Measurements from ENCODE around the gene ECT2L. TPM values are rescaled to one million over a fixed set of nuclear protein-coding genes. Genes with fewer than 3 reads are reported as not detected.

The ECT2L gene
- polyA plus RNA-seq, 1 of the 3 experiments (the other 2 are of a cell fraction): 0.02 TPM

- H4K20me1 ChIP-seq (ENCODE audit: insufficient read depth): no peaks in the 10 kb centered on the region
- H3K9ac ChIP-seq: no peak overlapping the region
- no peak overlapping the region for H3K27ac ChIP-seq (ENCODE audit: low read depth in 2 of 2, low read length in 1 of 2)
- no peak overlapping the region for H2AFZ ChIP-seq (ENCODE audit: low read depth)
- H3K79me2 ChIP-seq (ENCODE audit: insufficient read depth): no peaks in the 10 kb centered on the region
- no peaks in the 10 kb centered on the region; a peak in 1 of 4 replicates for H3K4me1 ChIP-seq (ENCODE audit: control insufficient read depth in 1 of 2, insufficient read depth in 2 of 2, low read depth in 1 of 2, low read length in 1 of 2)
- no peaks in the 10 kb centered on the region for H3K27me3 ChIP-seq (ENCODE audit: insufficient read depth)
- TF ChIP-seq GABPA (IDR thresholded peaks at IDR 0.05; ENCODE audit: low read depth): no peak
- TF ChIP-seq, protein P1, sequence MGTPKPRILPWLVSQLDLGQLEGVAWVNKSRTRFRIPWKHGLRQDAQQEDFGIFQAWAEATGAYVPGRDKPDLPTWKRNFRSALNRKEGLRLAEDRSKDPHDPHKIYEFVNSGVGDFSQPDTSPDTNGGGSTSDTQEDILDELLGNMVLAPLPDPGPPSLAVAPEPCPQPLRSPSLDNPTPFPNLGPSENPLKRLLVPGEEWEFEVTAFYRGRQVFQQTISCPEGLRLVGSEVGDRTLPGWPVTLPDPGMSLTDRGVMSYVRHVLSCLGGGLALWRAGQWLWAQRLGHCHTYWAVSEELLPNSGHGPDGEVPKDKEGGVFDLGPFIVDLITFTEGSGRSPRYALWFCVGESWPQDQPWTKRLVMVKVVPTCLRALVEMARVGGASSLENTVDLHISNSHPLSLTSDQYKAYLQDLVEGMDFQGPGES (IDR thresholded peaks at IDR 0.05; ENCODE audit: low read depth, low read length): no peak
- no peak for TF ChIP-seq TCF12 (IDR thresholded peaks at IDR 0.05)
- TF ChIP-seq CHD2 (IDR thresholded peaks at IDR 0.05; ENCODE audit: low read length, partially characterized antibody): no peak
- H3K9me3 ChIP-seq: no peaks in the 10 kb centered on the region
- CTCF ChIA-PET: no interaction called here
- no peak for DNase-seq
- no peak overlapping the region for H3K4me3 ChIP-seq (ENCODE audit: low read depth in 2 of 2, low read length in 1 of 2)
- no peak overlapping the region for H3K4me2 ChIP-seq
- 75% methylated on average over 7 of the region's 8 CpGs for WGBS (ENCODE audit: low lambda C conversion rate)
- no peaks in the 10 kb centered on the region for H3K36me3 ChIP-seq (replicated peaks in 1 of 2; ENCODE audit: control insufficient read depth in 1 of 2, insufficient read depth in 2 of 2, low read length in 1 of 2)
- no peaks in the 10 kb centered on the region for H3F3A ChIP-seq (replicated peaks; ENCODE audit: insufficient read depth)
- H3K9me2 ChIP-seq: no peaks in the 10 kb centered on the region
- POLR2A ChIA-PET: no interaction called here
Measured at GRCh38 chr6:138873191-138873590, 77.3 kb downstream of the ECT2L start.

GRCh38 chr6:138882369-138883017 is 86.6 kb downstream of the ECT2L start:
- DNase-seq: no peak
- ChIA-PET POLR2A (no interaction called here), CTCF (interaction anchor here (0.6 kb wide), 1 partner anchor 166 kb away, joined by 3 read pairs; no protein-coding TSS in a partner anchor)
- H3K36me3 ChIP-seq (replicated peaks in 1 of 2; ENCODE audit: control insufficient read depth in 1 of 2, insufficient read depth in 2 of 2, low read length in 1 of 2): no peaks in the 10 kb centered on the region
- no peak overlapping the region for H3K4me3 ChIP-seq (ENCODE audit: low read depth in 2 of 2, low read length in 1 of 2)
- no peak overlapping the region for H2AFZ ChIP-seq (ENCODE audit: low read depth)
- H3K27ac ChIP-seq (ENCODE audit: low read depth in 2 of 2, low read length in 1 of 2): no peak overlapping the region
- 77% methylated on average over 7 of the region's 7 CpGs for WGBS (ENCODE audit: low lambda C conversion rate)
- H3F3A ChIP-seq (replicated peaks; ENCODE audit: insufficient read depth): no peaks in the 10 kb centered on the region
- no peaks in the 10 kb centered on the region for H3K79me2 ChIP-seq (ENCODE audit: insufficient read depth)
- H4K20me1 ChIP-seq (ENCODE audit: insufficient read depth): no peaks in the 10 kb centered on the region
- no peak overlapping the region for H3K9ac ChIP-seq
- TF ChIP-seq, protein P2, sequence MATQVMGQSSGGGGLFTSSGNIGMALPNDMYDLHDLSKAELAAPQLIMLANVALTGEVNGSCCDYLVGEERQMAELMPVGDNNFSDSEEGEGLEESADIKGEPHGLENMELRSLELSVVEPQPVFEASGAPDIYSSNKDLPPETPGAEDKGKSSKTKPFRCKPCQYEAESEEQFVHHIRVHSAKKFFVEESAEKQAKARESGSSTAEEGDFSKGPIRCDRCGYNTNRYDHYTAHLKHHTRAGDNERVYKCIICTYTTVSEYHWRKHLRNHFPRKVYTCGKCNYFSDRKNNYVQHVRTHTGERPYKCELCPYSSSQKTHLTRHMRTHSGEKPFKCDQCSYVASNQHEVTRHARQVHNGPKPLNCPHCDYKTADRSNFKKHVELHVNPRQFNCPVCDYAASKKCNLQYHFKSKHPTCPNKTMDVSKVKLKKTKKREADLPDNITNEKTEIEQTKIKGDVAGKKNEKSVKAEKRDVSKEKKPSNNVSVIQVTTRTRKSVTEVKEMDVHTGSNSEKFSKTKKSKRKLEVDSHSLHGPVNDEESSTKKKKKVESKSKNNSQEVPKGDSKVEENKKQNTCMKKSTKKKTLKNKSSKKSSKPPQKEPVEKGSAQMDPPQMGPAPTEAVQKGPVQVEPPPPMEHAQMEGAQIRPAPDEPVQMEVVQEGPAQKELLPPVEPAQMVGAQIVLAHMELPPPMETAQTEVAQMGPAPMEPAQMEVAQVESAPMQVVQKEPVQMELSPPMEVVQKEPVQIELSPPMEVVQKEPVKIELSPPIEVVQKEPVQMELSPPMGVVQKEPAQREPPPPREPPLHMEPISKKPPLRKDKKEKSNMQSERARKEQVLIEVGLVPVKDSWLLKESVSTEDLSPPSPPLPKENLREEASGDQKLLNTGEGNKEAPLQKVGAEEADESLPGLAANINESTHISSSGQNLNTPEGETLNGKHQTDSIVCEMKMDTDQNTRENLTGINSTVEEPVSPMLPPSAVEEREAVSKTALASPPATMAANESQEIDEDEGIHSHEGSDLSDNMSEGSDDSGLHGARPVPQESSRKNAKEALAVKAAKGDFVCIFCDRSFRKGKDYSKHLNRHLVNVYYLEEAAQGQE (IDR thresholded peaks at IDR 0.05; ENCODE audit: low read depth, low read length): no peak
- TF ChIP-seq, protein P1 (IDR thresholded peaks at IDR 0.05; ENCODE audit: low read depth, low read length): no peak
- TF ChIP-seq GATA2 (CRISPR knock-in tag; IDR thresholded peaks at IDR 0.05) (no peak), TAF1 (IDR thresholded peaks at IDR 0.05; ENCODE audit: borderline replicate concordance, low read depth, low read length) (no peak), JUND (IDR thresholded peaks at IDR 0.05) (no peak), RXRA (IDR thresholded peaks at IDR 0.05; ENCODE audit: borderline replicate concordance, low read depth) (no peak)
- H3K27me3 ChIP-seq (ENCODE audit: insufficient read depth): no peaks in the 10 kb centered on the region
- no peaks in the 10 kb centered on the region for H3K9me2 ChIP-seq
- no peaks in the 10 kb centered on the region for H3K4me1 ChIP-seq (ENCODE audit: control insufficient read depth in 1 of 2, insufficient read depth in 2 of 2, low read depth in 1 of 2, low read length in 1 of 2)
- H3K9me3 ChIP-seq: no peaks in the 10 kb centered on the region
- no peak overlapping the region for H3K4me2 ChIP-seq
